ENCODE results near the gene CYFIP1.

CYFIP1 gene

DNA sequence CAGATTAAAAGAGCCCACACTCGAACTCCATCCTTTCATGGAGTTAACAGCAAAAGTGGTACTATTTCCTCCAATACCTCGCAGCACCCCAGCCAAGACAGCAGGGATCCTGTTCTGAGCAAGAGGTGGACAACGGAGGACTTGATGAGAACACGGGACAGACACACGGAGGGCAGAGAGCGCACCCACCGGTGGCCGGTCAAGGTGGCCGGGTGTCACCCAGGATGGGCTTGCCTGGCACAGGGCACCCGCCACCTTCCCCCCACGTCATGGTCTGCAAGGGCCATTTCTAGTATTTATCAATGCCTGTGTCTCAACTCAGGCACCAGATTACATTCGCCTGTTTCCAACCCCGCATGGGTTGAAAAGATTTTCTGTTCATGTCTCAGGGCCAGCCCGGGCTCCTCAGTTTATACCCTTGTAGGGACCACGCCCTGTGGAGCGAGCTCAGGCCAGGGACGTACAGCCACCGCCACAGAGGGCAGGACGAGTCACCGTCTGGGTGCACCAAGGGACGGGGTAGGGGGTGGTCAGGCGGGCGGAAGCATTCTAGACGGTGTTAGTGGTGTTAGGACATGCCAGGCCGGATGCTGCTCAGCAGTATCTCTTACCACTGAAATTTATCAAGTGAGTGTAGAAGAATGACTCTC lies 64.2 kb downstream of the CYFIP1 start:
- no peak for DNase-seq

DNA sequence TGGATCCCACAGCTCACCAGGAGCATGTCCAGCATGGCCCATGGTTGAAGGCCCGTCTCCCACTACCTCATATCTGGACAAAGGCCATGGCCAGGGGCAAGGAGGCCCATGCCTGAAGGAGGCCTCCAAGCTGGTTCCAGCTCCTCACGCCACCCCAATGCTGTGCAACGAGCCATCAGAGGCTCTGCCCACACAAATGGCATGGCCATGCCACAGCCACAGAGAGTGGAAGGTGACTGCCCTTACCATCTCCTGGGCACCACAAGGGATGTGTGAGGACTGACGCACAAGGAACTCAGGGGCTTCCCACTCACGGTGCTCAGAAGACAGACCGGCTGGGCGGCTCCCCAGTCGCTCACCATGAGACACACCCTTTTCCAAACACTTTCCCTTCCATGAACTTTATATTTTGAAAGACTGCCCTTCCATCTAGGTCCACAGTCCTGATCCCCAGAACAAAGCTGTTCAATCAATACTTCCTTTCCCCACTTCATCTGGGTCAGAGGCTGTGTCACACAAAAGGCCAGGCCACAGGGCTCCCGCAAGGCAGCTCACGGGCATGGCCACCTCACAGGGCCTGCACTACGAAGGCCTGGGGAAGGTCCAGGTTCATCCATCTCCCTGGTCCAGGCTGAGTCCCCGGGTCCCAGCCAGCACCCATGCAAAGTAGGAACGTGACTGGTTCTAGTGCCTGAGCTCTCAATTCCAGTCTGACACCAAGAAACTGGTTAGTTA lies 66.4 kb downstream of the CYFIP1 start:
- DNase-seq = no peak

DNA sequence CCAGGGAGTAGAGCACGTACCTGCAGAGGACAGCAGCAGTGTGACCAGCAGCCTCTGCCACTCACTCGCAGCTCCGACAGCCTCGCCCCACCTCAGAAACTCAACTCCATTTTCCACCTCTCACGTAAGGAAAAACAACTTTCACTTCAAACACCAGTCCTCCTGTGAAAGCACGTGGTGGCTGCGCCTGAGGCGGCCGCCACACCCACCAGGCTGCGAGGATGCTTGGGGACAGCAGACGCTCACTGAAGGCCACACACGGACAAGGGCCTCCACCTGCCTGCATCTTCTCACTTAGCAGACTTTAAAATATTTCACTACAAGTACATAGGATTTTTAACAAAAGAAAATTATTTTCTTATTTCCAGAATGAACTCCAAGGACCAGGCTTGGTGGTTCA lies 67.9 kb downstream of the CYFIP1 start:
- no peak for DNase-seq

DNA sequence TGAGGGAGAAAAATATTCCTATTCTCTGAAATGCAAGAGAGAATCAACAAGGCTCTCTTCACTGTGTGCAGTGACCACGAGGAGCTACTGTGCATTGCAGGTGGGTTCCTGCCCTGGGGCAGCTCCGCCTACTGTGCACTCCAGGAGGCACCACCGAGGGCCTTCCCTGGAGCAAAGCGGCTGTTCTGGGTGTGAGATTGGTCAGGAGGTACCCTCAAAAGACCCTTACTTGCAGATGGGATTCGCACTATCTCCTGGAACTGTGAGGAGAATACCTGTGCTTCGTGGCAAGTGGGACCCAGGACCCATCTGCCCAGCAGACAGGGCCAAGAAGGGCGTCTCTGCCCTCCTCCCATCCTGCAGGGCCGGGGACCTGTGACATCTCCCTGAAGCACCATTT lies 68.9 kb downstream of the CYFIP1 start:
- no peak for DNase-seq

DNA sequence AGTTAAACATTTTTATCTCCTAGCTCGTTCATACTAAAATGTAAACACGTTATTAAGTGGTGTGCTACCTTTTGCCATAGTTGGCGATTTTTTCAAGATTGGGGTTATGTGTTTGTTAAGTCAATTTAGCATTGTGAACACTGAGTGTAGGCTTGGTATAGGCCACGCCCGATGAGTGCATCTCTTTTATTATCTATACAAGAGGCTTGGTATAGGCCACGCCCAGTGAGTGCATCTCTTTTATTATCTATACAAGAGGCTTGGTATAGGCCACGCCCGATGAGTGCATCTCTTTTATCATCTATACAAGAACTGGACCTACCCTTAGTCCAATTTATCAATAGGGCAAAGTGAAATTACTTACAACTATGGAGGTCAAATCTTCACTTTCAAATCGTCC lies 71.3 kb downstream of the CYFIP1 start:
- no peak for DNase-seq

DNA sequence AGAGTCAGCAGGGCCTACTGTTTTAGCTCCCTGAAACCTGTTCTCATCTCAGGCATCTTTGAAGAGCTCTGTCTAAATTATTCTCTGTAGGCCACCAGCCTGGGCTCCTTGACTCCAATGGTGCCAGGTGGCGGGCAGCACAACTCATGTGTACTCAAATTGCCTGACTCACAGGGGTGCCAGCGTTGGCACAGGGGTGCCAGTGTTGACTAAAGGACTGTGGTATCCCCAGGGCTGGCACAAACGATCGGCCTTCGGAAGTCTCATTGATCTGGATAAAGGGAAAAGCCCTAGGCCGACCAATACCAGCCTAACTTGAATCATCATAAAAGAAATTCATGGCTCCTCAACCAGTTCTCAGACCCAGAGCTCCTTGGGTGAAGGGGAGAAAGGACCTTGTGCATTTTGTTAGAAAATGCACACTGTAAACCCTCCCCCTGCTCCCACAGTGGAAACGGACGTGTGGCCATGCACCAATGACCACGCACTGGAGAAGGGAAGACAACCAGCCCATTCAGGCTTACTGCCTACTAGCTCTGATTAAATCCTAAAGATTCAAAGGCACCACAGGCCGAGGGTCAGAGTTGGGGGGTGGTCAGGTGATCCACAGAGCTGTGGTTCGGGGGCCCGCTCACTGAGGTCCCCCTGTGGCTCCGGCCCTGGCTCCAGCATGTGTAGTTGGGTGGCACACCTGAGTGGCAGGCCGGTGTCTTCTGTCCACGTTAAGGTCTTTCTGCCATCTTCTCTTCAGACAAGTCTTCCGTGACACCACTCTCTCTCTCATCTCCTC lies 72.8 kb downstream of the CYFIP1 start:
- DNase-seq = no peak

DNA sequence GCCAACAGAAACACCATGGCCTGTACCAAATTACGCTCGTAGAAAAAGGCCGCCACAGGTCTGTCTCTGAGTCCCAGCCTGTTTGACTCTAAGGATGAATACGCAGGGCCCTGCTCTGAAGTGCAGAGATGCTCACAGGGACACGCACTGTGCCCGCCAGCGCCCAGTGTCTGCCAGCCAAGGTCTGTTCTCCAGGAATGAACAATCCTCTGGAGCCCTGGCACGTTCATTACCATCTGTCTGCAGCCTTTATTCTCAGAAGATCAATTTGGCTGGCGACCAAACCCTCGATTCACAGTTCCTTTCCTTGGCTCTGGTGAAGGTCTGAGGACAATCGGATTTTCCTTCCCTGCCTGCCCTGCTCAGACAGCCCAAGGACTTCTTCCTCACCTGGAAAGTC lies 75.4 kb downstream of the CYFIP1 start:
- no peak for DNase-seq

DNA sequence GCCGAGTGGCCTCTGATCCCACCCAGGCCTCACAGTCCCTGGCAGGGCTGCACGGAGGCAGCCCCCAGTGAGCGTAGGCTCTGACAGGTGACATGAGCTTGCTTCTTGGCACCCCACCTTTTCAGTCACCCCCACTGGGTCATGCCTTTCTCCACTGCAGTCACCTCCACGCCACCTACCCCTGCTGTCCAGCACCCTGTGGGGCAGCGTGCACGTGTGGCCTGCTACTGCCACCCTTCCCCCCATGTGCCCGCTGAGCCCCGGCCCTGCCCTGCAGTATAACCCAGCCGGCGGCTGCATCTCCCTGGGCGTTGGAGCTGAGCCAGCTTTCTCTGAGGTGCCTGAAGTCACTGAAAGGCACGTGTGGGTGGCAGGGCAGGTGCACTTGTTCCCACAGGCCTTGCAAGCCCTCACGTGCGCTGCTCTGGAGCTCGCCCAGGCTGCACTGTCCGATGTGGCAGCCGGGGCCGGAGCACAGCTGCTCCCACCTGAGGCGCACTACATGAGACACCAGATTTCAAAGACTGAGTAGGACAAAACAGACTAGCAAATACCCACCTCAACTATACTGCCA lies 76.1 kb downstream of the CYFIP1 start:
- no peak for DNase-seq

DNA sequence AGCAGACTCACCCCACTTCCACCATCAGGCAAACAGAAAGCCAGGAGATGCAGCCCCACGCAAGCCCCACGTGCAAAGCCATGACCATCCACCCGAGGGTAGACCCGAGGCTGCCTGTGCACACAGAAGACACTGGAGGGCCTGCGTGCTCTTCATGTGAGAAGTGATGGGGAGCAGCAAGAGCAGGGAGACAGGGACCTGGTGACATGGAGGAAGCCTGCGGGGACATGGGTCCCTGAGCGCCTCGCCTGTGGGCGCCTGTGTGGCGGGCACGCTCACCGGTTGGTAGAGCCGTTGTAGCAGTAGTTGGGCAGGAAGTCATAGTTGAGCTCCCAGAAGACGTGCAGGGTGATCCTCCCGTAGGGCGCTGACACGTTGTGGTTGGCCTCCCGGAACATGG lies 76.7 kb downstream of the CYFIP1 start:
- no peak for DNase-seq

DNA sequence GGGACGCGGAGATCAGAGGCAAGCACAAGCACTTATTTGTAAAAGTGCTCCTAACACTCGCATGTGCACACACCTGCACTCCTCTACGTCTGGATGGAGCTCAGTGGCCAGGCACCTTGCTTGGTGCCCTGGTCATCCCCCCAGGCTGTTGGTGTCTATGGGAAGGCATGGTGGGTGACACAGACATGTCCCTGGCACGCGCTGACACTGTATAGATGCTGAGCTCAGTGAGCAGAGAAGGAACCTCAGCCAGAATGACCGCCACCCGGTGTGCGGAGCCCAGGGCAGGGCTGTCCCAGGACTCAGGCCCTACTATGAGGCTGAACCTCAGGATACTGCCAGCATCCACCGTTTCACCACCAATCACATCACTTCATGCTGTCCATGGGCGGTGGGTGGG lies 77.2 kb downstream of the CYFIP1 start:
- no peak for DNase-seq

DNA sequence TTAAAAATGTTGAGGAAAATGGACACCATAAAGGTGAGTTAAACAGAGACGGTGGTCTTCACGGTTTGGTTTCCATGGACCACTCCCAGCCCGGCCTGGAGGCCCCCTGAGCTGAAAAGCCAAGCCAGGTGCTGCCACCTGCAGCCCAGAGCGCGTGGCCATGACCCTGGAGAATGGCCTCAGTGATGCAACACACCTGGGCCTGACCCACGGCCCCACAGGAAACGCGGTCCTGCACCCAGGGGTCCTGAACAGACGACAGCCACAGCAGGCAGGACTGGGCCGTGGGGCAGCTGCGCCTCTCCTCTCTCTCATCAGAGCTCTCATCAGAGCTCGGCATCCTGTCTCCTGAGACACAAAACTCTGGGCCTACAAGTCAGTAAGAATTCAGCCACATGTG lies 77.6 kb downstream of the CYFIP1 start:
- DNase-seq = no peak

DNA sequence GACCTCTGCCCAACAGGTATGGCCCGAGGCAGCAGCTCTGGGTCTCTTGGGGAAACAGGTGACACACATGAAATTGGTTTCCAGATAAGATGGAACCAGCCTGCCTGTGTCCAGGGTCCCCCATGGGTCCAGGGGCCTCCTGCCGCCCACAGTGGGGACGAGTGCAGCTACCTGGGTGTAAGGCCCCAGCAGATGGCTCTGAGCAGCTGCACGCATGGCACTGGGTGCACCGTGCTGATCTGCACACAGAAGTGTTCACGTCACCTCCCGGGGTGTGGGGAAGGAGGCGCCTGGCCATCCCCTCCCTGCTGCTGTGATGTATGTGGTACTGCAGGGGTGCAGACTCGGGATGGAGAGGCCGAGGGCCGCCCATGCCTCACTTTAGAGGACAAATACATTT lies 78.1 kb downstream of the CYFIP1 start:
- DNase-seq = no peak

DNA sequence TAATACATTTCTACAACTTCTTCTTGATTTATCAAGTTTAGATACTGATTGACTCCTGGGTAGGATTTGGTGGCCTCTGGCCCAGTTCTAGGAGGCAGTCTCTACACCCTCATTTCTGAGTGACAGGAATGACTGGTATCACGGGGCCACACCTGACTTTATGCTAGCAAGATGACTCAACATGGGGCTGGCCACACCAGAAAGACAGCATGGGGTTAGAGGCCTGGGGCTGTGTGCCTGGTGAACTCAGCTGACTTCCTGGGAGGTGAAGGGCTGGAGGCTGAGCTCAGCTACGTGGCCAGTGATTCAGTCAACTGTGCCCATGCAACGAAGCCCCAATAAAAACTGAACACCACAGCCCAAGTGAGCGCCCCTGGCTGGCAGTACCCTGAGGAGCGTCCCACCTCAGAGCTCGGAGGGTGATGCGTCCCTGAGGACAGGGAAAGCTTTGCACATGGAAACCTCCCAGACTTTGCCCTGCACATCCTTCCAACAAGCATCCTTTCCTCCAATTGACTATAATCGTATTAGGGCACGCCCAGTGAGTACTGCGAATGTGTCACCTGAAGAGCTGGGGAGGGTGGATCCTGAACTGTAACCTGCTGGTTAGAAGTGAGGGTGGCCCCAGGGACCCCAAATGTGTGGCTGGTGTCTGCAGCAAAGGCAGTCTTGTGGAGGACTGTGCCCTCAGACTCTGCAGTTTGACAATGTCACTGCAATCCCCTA lies 84.5 kb downstream of the CYFIP1 start:
- no peak for DNase-seq

DNA sequence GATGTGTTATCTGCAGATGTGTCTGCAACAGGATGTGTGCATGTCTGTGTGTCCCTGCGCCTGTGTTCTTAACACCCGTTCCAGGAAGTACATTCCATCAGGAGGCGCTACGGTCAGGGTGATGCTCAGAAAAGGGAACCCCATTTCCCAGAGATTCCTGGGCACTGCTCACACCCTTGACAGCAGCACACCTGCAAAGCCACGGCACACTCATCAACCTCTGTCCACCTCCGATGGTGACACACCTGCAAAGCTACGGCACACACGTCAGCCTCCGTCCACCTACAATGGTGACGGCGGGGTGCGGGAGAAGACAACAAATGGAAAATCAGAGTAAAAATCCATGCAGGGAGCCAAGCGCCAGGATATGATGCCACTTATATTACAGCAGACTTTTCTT lies 86.3 kb downstream of the CYFIP1 start:
- DNase-seq = no peak

DNA sequence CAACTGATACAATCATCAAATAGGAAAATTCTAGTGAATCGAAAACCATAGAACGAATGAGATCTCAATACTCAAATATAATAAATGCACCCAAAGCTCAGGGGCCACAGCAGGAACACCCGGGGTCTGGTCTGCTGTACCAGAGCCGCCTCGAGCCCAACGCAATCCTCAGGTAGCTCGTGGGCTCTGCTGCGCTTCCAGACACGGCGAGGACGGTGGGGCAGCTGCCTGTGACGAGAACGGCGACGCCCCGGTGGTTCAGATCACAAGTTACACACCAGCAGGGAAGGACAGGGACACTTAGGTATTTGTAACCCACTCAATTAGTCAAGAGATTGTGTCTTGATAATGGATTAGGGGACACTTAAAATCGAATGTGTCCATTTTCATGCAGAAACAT lies 87.1 kb downstream of the CYFIP1 start:
- no peak for DNase-seq

DNA sequence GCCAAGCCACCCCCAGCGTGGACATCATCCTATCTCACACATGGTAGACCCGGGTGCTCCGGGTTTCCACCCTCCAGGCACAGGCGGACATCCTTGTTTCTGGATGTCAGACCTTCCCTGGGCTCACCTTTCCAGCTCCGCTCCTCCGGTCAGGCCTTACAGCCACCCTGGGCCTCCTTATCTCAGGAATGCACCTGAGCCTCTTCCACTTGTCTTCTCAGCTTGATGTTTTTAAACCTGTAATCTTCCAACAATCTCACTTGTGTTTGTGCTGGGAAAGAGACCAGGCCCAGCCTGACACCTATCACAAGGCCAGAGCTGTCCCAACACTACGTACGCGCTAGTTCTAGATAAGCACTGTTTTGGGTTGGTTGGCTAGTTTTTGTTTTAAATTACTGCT lies 87.8 kb downstream of the CYFIP1 start:
- DNase-seq = no peak

DNA sequence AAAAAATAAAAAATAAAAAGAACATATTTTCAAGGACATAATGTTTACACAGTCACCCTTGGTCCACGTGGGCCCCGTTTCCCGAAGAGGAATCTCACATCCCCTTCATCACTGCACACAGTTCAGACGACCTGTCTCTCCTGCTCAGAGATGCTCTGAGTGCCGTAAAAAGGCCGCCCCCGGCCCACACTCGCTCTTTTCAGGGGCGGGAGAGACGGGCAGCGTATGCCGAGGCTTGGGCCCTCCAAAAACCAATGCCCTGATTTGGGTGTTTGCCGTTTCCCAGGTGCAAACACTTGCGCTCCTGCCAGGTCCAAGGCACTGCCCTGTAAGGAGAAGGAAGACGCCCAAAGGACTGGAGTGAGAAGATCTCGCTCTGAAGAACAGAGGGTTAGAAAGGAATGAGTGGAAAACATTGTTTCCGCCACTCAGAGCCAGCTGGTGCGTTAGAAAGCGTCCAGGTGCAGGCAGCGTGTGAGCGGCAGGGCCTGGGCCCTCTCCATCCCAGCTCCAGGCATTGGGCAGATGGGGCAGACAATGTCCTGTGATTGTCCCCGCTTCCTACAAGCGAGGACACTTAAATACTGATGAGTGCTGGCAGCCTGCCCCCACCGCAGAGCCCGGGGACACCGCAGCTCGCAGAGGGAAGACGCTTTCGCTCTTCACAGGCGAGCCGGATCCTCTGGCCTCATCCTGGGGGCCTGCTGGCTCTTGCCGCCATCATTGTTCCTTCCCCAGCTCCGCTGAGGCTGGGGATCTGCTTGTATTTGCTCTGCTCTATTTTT lies 88.5 kb downstream of the CYFIP1 start:
- DNase-seq = no peak

DNA sequence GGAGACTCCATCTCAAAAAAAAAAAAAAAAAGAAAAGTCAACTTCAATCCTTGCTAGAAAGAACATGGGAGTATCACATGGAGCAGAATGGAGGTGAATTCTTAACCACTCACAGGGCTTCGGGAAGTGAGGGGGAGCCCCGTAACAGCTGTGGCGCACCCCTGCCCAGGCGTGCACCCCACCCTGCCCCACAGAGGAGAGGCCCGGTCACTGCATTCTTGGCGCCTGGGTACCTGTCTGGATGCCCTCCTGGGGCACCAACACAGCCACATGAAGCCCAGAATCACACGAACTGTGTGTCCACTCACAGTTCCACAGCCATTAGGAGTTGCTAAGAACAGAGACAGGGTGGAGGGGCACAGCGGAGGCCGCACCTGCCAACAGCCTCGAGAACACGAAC lies 89.9 kb downstream of the CYFIP1 start:
- no peak for DNase-seq

DNA sequence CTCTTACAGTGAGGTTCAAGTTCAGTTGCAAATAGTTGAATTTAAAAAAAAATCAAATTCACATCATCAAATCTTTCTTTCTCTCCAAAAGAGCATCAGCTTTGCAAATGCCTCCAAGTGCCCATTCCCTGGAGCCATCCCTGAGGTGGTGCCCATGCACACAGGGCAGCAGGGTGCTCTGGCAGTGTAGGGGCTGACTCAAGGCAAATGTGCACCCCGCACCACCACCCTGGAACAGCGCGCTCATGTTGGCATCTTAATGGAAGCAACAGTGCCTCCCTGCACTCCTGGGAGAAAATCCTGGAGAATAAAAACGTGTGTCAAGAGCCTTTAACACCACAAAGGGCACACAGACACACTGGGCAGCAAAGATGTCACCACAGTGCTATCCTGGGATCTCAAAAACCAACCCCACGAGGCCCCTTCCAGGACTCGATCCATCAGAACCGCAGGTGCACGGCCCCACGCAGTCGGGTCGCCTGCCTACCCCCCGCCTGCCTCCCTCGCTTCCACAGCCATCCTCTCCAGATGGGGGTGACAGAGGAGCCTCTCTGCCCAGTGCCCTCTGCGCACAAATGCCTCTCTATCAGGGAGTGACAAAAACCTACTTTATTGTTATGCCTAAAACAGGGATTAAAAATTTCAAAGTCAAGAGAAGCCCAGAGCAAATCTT lies 90.9 kb downstream of the CYFIP1 start:
- no peak for DNase-seq

DNA sequence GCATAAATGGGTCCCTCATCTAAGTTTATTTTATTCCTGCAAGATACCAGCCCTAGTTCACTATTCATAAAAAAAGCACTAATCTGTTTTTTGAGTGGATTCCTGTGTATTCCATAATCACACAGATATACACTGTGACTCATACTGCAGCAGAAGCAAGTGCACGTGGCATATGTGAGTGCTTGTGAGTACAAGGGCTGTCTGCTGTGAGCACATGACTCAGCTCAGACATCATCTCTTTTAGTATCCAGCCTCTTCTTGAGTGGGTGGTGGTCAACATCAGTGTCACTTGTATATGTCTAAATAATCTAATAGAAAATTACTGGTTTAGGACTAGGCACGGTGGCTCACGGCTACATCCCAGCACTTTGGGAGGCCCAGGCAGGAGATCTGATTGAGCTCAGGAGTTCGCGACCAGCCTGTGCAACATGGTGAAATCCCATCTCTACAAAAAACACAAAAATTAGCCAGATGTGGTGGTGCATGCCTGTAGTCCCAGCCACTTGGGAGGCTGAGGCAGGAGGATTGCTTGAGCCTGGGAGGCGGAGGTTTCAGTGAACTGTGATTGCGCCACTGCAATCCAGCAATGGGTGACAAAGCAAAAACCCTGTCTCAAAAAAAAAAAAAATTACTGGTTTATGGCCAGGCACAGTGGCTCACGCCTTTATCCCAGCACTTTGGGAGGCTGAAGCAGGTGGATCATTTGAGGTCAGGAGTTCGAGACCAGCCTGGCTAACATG lies 91.9 kb downstream of the CYFIP1 start:
- no peak for DNase-seq

Data from activated CD8-positive, alpha-beta memory T cell treated with anti-CD3 and anti-CD28 coated beads, Interleukin-2, amount 50 U/mL, for 4 hours (primary cell).